Adrenal gland (tissue), 12 donors: ENCODE data around the gene GPR3. TPM values are rescaled to one million over a fixed set of nuclear protein-coding genes. Genes with fewer than 3 reads are reported as not detected.

Experiments used
- DNase-seq, 7 donors: peaks; one replicate each; pipeline ENCODE4 v3.0.0-alpha.2; 2019 to 2020
- H3K27ac ChIP-seq, 5 donors: fragments of 200-600 bp; sonication (generic) in 4 of 5; 1 replicate in 3 of 5; 2 replicates in 2 of 5; pipeline versions ENCODE4 v1.5.1 to v1.8.0; 2016 to 2020; ENCODE audit warnings: mild to moderate bottlenecking in 1 of 5
- H3K27me3 ChIP-seq: fragments of 200-600 bp; 2 replicates; pipeline ENCODE4 v1.8.0; 2021
- H3K36me3 ChIP-seq, 2 donors: fragments of 200-600 bp; replicated peaks in 1 of 2; 1 replicate in 1 of 2; 2 replicates in 1 of 2; pipeline versions ENCODE4 v1.5.1 to v1.8.0; 2018 to 2022
- H3K4me1 ChIP-seq, 2 donors: fragments of 200-600 bp; replicated peaks in 1 of 2; 1 replicate in 1 of 2; 2 replicates in 1 of 2; pipeline versions ENCODE4 v1.5.1 to v1.8.0; 2018 to 2021
- H3K4me3 ChIP-seq, 4 donors: fragments of 200-600 bp; sonication (generic) in 3 of 4; one replicate each; pipeline ENCODE4 v1.5.1; 2016 to 2018
- H3K9me3 ChIP-seq, 3 donors: fragments of 200-600 bp; sonication (generic) in 1 of 3; replicated peaks in 1 of 3; 1 replicate in 2 of 3; 2 replicates in 1 of 3; pipeline versions ENCODE4 v1.5.1 to v1.8.0; 2016 to 2021
- POLR2A ChIP-seq, 2 donors: fragments of 450-650 bp; IDR thresholded peaks; one replicate each; pipeline ENCODE4 v1.6.1; 2017; ENCODE audit warnings: antibody characterized with exemption in 2 of 2, mild to moderate bottlenecking in 2 of 2, moderate library complexity in 1 of 2
- WGBS, 4 donors: extraction: QIAGEN DNeasy Blood & Tissue Kit in 2 of 4; methylation state at CpG; one replicate each; pipeline versions ENCODE4 v1.1.5 to v1.1.7; 2013 to 2017; 5-methylcytosine and 5-hydroxymethylcytosine counted together
- intact Hi-C, 2 donors: fragments of 100-400 bp; cut with DNase I; formaldehyde crosslinking; loops; one replicate each; pipeline versions ENCODE4 v1.14.1 to v1.15.0; 2022 to 2023
- polyA plus RNA-seq, 3 donors: library from polyadenylated mRNA; stranded (reverse); fragments of 200-250 nt in 2 of 3; fragments of 350-450 nt in 1 of 3; fragmentation: Illumina TruSeq in 1 of 3; extraction: RNeasy Lipid Tissue Mini Kit (QIAGEN cat#74804) in 1 of 3; gene quantifications; one replicate each; pipeline ENCODE4 v1.2.3, GENCODE V29; 2013 to 2014
- total RNA-seq, 9 donors: library from RNA; depleted of rRNA in 4 of 9; stranded (reverse); fragments of >200 nt in 4 of 9; fragments of 120-200 nt in 1 of 9; fragmentation: NEBNext Ultra II Directional in 1 of 9; extraction: Animal tissue kit (Norgen Biotek cat#: 25700) in 1 of 9; gene quantifications; one replicate each; pipeline versions ENCODE4 v1.1.0 to v1.2.4, GENCODE V29; 2013 to 2023
- TF ChIP-seq, protein P1 (sequence below), 6 experiments: fragments of 450-650 bp in 4 of 6; fragments of 200-600 bp in 2 of 6; sonication (generic) in 1 of 6; IDR thresholded peaks; 1 replicate in 5 of 6; 2 replicates in 1 of 6; pipeline versions ENCODE4 v1.5.1 to v1.8.0; 2016 to 2021; ENCODE audit warnings: antibody characterized with exemption in 6 of 6, mild to moderate bottlenecking in 2 of 6, moderate library complexity in 1 of 6
- donor health status: healthy with polysubstance abuse.
- donor health status: Bipolar disorder and iron deficiency.
- donor health status: DM: yes; HTN: yes; CAD: no.
- donor health status: DM: no; HTN: no; CAD: no.
- donor health status: DM: no; HTN: no; CAD: no.
- donor health status: DM: yes; HTN: yes; CAD: no.

GPR3 gene
- total and polyA plus RNA-seq, 12 donors, result 0.17 to 2.0 (median 0.64) TPM; not detected in 5

DNA sequence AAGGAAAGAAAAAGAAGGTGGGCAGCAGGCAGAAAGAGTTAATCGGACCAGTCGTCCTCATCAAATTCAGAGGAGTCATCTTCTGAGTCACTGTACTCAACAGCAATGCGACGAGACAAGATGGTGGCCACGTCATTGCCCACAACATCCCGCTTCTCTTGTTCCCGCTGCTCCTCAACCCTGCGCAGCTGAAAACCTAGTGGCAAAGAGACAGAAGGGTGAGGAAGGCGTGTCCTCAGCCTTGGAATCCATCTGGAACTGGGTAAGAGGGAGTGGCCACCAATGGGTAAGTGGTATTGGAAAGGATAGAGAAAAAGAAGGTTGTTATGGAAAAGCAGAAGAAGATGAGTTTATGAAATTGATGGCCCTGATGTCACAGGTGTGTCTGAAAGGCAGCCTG lies 15.7 kb downstream of the GPR3 start:
- TF ChIP-seq, protein P1, sequence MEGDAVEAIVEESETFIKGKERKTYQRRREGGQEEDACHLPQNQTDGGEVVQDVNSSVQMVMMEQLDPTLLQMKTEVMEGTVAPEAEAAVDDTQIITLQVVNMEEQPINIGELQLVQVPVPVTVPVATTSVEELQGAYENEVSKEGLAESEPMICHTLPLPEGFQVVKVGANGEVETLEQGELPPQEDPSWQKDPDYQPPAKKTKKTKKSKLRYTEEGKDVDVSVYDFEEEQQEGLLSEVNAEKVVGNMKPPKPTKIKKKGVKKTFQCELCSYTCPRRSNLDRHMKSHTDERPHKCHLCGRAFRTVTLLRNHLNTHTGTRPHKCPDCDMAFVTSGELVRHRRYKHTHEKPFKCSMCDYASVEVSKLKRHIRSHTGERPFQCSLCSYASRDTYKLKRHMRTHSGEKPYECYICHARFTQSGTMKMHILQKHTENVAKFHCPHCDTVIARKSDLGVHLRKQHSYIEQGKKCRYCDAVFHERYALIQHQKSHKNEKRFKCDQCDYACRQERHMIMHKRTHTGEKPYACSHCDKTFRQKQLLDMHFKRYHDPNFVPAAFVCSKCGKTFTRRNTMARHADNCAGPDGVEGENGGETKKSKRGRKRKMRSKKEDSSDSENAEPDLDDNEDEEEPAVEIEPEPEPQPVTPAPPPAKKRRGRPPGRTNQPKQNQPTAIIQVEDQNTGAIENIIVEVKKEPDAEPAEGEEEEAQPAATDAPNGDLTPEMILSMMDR (IDR thresholded peaks at IDR 0.05), result no peak
- no peak for TF ChIP-seq POLR2A (IDR thresholded peaks at IDR 0.05)
- no peaks in the 10 kb centered on the region for H3K27me3 ChIP-seq
- H3K36me3 ChIP-seq, result peaks cover 0 to 59% of the 10 kb centered on the region in 2 donors
- no peaks in the 10 kb centered on the region for H3K9me3 ChIP-seq
- WGBS, 4 donors, result 88 to 98% (median 93%) methylated on average over 9 of the region's 9 CpGs
- H3K4me1 ChIP-seq, result peaks cover 16 to 44% of the 10 kb centered on the region in 2 donors
- DNase-seq, result no peak
- no peak overlapping the region for H3K4me3 ChIP-seq
- intact Hi-C loops, result loop anchor here in 1 of 2 donors (10.0 kb wide), 1 partner anchor 147 kb away; no protein-coding TSS in a partner anchor
- no peak overlapping the region for H3K27ac ChIP-seq

DNA sequence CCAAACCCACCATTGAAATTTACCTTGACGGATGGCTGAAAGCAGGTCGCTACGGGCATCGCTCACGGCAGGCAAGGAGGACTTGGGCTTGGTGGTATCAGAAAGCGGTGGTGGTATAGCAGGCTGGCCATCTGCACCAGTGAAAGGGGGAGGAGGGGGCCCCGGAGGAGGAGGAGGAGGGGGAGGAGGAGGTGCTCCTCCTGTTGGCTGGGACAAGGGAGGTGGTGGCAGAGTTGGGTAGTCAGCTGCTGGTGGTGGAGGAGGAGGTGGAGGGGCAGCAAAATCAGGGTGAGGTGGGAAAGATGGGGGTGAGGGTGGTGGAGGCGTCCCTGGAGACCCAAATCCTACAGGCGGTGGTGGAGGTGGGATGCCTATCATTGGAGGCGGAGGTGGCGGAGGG lies 17.2 kb downstream of the GPR3 start:
- no peak for DNase-seq
- H3K36me3 ChIP-seq, result peaks cover 0 to 74% of the 10 kb centered on the region in 2 donors
- H3K27ac ChIP-seq, result no peak overlapping the region
- no peaks in the 10 kb centered on the region for H3K9me3 ChIP-seq
- H3K27me3 ChIP-seq, result no peaks in the 10 kb centered on the region
- intact Hi-C loops, result loop anchor here in 1 of 2 donors (10.0 kb wide), 1 partner anchor 145 kb away; no protein-coding TSS in a partner anchor
- TF ChIP-seq POLR2A (IDR thresholded peaks at IDR 0.05), result no peak
- TF ChIP-seq, protein P1 (IDR thresholded peaks at IDR 0.05), result no peak
- no peak overlapping the region for H3K4me3 ChIP-seq
- H3K4me1 ChIP-seq, result peaks cover 25 to 42% of the 10 kb centered on the region in 2 donors
- 92 to 95% (median 93%) methylated on average over 11 of the region's 11 CpGs for WGBS, 4 donors

DNA sequence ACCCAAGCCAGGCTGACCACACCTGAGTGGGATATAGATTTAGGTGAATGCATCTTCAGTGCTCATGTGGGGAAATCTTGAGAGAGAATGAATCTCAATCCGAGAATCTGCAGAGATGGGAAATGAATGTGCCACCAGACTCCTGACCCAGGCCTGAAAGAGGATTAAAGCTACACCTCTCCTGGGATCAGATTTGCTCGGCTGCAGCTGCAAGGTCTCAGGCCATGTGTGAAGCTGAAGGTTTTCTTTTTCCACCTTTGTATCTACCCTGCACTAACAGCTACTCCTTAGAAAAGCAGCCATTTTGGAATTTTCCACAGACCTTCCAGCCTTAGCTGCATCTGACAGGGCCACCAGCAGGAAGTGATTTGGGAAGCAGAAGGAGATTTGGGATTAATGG lies 18.3 kb downstream of the GPR3 start:
- no peak for DNase-seq
- no peak overlapping the region for H3K27ac ChIP-seq
- H3K27me3 ChIP-seq, result no peaks in the 10 kb centered on the region
- no peak overlapping the region for H3K4me3 ChIP-seq
- no peaks in the 10 kb centered on the region for H3K9me3 ChIP-seq
- 82 to 89% (median 84%) methylated on average over 2 of the region's 2 CpGs for WGBS, 4 donors
- intact Hi-C loops, result no loop called here
- peaks cover 25 to 31% of the 10 kb centered on the region in 2 donors for H3K4me1 ChIP-seq
- TF ChIP-seq, protein P1 (IDR thresholded peaks at IDR 0.05), result no peak
- no peak for TF ChIP-seq POLR2A (IDR thresholded peaks at IDR 0.05)
- peaks cover 0 to 84% of the 10 kb centered on the region in 2 donors for H3K36me3 ChIP-seq

DNA sequence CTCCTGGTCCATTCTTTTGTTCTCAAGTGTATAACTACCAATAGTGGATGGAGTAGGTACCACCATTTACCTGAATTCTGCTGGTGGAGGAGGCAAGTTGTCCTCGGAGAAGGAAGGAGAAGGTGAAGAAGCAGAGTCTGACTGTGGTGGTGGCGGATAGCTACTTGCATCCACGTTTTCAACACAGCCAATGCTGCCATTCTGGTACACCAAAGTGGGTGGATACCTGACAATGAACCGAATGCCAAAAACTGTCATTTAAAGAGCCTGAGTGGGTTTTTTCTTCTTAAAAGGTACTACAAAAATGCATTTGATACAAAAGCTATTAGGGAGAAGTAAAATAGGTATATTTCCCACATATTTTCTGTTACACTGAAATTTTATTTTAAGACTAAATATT lies 20.1 kb downstream of the GPR3 start:
- peaks cover 0 to 92% of the 10 kb centered on the region in 2 donors for H3K36me3 ChIP-seq
- intact Hi-C loops, result no loop called here
- TF ChIP-seq POLR2A (IDR thresholded peaks at IDR 0.05), result no peak
- TF ChIP-seq, protein P1 (IDR thresholded peaks at IDR 0.05), result no peak
- no peaks in the 10 kb centered on the region for H3K9me3 ChIP-seq
- H3K4me3 ChIP-seq, result no peak overlapping the region
- WGBS, 4 donors, result 85 to 93% (median 87%) methylated on average over 4 of the region's 4 CpGs
- H3K27ac ChIP-seq, result peak overlapping the region in 4 of 5 donors; percentile 40 to 76 (median 48)
- H3K4me1 ChIP-seq, result peaks cover 14 to 30% of the 10 kb centered on the region in 2 donors
- no peak for DNase-seq
- H3K27me3 ChIP-seq, result no peaks in the 10 kb centered on the region
